Body of pancreas (tissue), 4 donors: ENCODE results near the gene PDE10A.

Experiments used
- POLR2A ChIP-seq, 3 donors: fragments of 450-650 bp; IDR thresholded peaks; one replicate each; pipeline ENCODE4 v1.6.1; 2016; ENCODE audit warnings: antibody characterized with exemption in 3 of 3, mild to moderate bottlenecking in 2 of 3
- TF ChIP-seq, protein P1 (sequence below), 7 experiments: fragments of 450-650 bp in 4 of 7; fragments of 200-600 bp in 3 of 7; sonication (generic) in 3 of 7; IDR thresholded peaks; one replicate each; pipeline ENCODE4 v1.5.1; 2016 to 2019; ENCODE audit warnings: antibody characterized with exemption in 7 of 7

DNA sequence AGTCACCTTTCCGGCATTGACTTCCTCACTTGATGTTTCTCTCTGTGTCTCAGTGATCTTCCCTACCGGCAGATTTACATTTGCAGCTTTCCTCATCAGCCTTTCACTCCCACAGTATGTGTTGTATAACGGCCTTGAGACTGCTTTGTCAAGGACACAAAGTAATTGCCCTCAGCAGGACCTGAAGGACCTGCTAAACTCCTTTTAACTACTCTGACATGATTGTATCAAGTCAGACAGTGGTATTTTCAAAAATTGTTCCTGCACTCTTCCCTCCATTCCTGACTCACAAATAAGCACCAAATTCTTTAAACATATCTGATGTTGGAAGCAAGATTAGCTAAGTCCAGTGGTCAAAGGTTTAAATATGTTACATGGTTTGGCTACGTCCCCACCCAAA is 62.4 kb downstream of the PDE10A start:
- TF ChIP-seq, protein P1, sequence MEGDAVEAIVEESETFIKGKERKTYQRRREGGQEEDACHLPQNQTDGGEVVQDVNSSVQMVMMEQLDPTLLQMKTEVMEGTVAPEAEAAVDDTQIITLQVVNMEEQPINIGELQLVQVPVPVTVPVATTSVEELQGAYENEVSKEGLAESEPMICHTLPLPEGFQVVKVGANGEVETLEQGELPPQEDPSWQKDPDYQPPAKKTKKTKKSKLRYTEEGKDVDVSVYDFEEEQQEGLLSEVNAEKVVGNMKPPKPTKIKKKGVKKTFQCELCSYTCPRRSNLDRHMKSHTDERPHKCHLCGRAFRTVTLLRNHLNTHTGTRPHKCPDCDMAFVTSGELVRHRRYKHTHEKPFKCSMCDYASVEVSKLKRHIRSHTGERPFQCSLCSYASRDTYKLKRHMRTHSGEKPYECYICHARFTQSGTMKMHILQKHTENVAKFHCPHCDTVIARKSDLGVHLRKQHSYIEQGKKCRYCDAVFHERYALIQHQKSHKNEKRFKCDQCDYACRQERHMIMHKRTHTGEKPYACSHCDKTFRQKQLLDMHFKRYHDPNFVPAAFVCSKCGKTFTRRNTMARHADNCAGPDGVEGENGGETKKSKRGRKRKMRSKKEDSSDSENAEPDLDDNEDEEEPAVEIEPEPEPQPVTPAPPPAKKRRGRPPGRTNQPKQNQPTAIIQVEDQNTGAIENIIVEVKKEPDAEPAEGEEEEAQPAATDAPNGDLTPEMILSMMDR (IDR thresholded peaks at IDR 0.05): no peak
- no peak for TF ChIP-seq POLR2A (IDR thresholded peaks at IDR 0.05)
